H9 (cell line): ENCODE data around the gene HDLBP. TPM values are rescaled to one million over a fixed set of nuclear protein-coding genes. Genes with fewer than 3 reads are reported as not detected.

Source experiments
- DNase-seq: peaks from one replicate; pipeline ENCODE4 v3.0.0-alpha.2; 2017
- H2AFZ ChIP-seq: one replicate; pipeline ENCODE4 v1.6.1; 2013; ENCODE audit warnings: mild to moderate bottlenecking, low read length, control low read depth, moderate library complexity
- H2AK5ac ChIP-seq: 2 replicates; pipeline ENCODE4 v1.6.1; 2013; ENCODE audit warnings: low read length, control low read depth, mixed read lengths; ENCODE audit not compliant: insufficient read length
- H2BK120ac ChIP-seq: one replicate; pipeline ENCODE4 v1.6.1; 2013; ENCODE audit warnings: low read depth, mild to moderate bottlenecking, low read length, control low read depth, inconsistent platforms; ENCODE audit not compliant: poor library complexity, severe bottlenecking
- H2BK12ac ChIP-seq: 2 replicates; pipeline ENCODE4 v1.6.1; 2013; ENCODE audit warnings: low read length, control low read depth, mixed read lengths, low read depth; ENCODE audit not compliant: insufficient read length
- H2BK15ac ChIP-seq: 2 replicates; pipeline ENCODE4 v1.6.1; 2013; ENCODE audit warnings: low read depth, low read length, control low read depth
- H2BK20ac ChIP-seq: one replicate; pipeline ENCODE4 v1.6.1; 2013; ENCODE audit warnings: low read depth, mild to moderate bottlenecking, low read length, control low read depth, inconsistent platforms; ENCODE audit not compliant: poor library complexity, severe bottlenecking
- H2BK5ac ChIP-seq: 2 replicates; pipeline ENCODE4 v1.6.1; 2013; ENCODE audit warnings: low read length, control low read depth, mixed read lengths; ENCODE audit not compliant: insufficient read length
- H3K14ac ChIP-seq: 2 replicates; pipeline ENCODE4 v1.6.1; 2013; ENCODE audit warnings: low read length, control low read depth; ENCODE audit not compliant: insufficient read depth
- H3K18ac ChIP-seq: 2 replicates; pipeline ENCODE4 v1.6.1; 2013; ENCODE audit warnings: low read depth, mild to moderate bottlenecking, mixed read lengths, low read length, control low read depth; ENCODE audit not compliant: insufficient read length
- H3K23ac ChIP-seq: 2 replicates; pipeline ENCODE4 v1.6.1; 2013; ENCODE audit warnings: low read length, control low read depth, mixed read lengths, low read depth; ENCODE audit not compliant: insufficient read length
- H3K23me2 ChIP-seq: 2 replicates; pipeline ENCODE4 v1.6.1; 2013; ENCODE audit warnings: low read depth, mild to moderate bottlenecking, mixed read lengths, low read length, control low read depth; ENCODE audit not compliant: insufficient read length, poor library complexity, severe bottlenecking
- H3K27ac ChIP-seq: 2 replicates; pipeline ENCODE4 v1.5.1; 2013; ENCODE audit warnings: low read length, control low read depth, mixed read lengths, low read depth; ENCODE audit not compliant: insufficient read length
- H3K27me3 ChIP-seq: 2 replicates; pipeline ENCODE4 v1.6.1; 2013; ENCODE audit warnings: low read length, control low read depth, inconsistent platforms; ENCODE audit not compliant: insufficient read depth
- H3K4ac ChIP-seq: 2 replicates; pipeline ENCODE4 v1.6.1; 2013; ENCODE audit warnings: low read depth, mild to moderate bottlenecking, control low read depth, inconsistent platforms, low read length, moderate library complexity
- H3K4me1 ChIP-seq: 2 replicates; pipeline ENCODE4 v1.6.1; 2013; ENCODE audit warnings: low read length, control low read depth, inconsistent platforms; ENCODE audit not compliant: insufficient read depth
- H3K4me2 ChIP-seq: 2 replicates; pipeline ENCODE4 v1.6.1; 2013; ENCODE audit warnings: low read length, control low read depth, mixed read lengths; ENCODE audit not compliant: insufficient read length, insufficient read depth
- H3K56ac ChIP-seq: 2 replicates; pipeline ENCODE4 v1.6.1; 2013; ENCODE audit warnings: low read depth, mild to moderate bottlenecking, mixed read lengths, low read length, control low read depth; ENCODE audit not compliant: insufficient read length
- H3K79me1 ChIP-seq: 2 replicates; pipeline ENCODE4 v1.6.1; 2013; ENCODE audit warnings: low read depth, mild to moderate bottlenecking, moderate library complexity, low read length, control low read depth, inconsistent platforms; ENCODE audit not compliant: insufficient read depth, poor library complexity, severe bottlenecking
- H3K79me2 ChIP-seq: 2 replicates; pipeline ENCODE4 v1.6.1; 2013; ENCODE audit warnings: low read length, control low read depth, inconsistent platforms; ENCODE audit not compliant: insufficient read depth
- H3K9ac ChIP-seq: 2 replicates; pipeline ENCODE4 v1.6.1; 2013; ENCODE audit warnings: low read length, control low read depth, mixed read lengths; ENCODE audit not compliant: insufficient read length; ENCODE audit errors: extremely low read depth
- H3K9me3 ChIP-seq: one replicate; pipeline ENCODE4 v1.6.1; 2013; ENCODE audit warnings: low read depth, low read length, inconsistent platforms; ENCODE audit not compliant: control insufficient read depth
- H3T11ph ChIP-seq: one replicate; pipeline ENCODE4 v1.6.1; 2013; ENCODE audit warnings: mild to moderate bottlenecking, low read length, control low read depth, inconsistent platforms
- H4K20me1 ChIP-seq: one replicate; pipeline ENCODE4 v1.6.1; 2013; ENCODE audit not compliant: control insufficient read depth, insufficient read length, insufficient read depth
- H4K5ac ChIP-seq: 2 replicates; pipeline ENCODE4 v1.6.1; 2013; ENCODE audit warnings: low read depth, mild to moderate bottlenecking, mixed read lengths, low read length, control low read depth; ENCODE audit not compliant: insufficient read length
- H4K8ac ChIP-seq: replicated peaks from 2 replicates; pipeline ENCODE4 v1.6.1; 2013; ENCODE audit warnings: low read length, control low read depth, mixed read lengths, low read depth; ENCODE audit not compliant: insufficient read length
- H4K91ac ChIP-seq: 2 replicates; pipeline ENCODE4 v1.6.1; 2013; ENCODE audit warnings: low read depth, mild to moderate bottlenecking, moderate library complexity, mixed read lengths, low read length, control low read depth; ENCODE audit not compliant: insufficient read length
- H3K27ac Mint-ChIP-seq, 3 experiments: 2 replicates in 2 of 3; 3 replicates in 1 of 3; pipeline ENCODE4 v1.8.0; 2020 to 2021; ENCODE audit warnings: mixed read lengths in 3 of 3, mild to moderate bottlenecking in 1 of 3, moderate library complexity in 1 of 3
- H3K27me3 Mint-ChIP-seq: 2 replicates; pipeline ENCODE4 v1.8.0; 2021; ENCODE audit warnings: low read depth, mild to moderate bottlenecking, moderate library complexity, mixed read lengths
- H3K36me3 Mint-ChIP-seq, 3 experiments: 2 replicates in 2 of 3; 3 replicates in 1 of 3; pipeline ENCODE4 v1.8.0; 2020 to 2021; ENCODE audit warnings: low read depth in 3 of 3, mixed read lengths in 3 of 3; ENCODE audit not compliant: insufficient read depth in 1 of 3
- H3K4me1 Mint-ChIP-seq, 2 experiments: 2 replicates each; pipeline ENCODE4 v1.8.0; 2020; ENCODE audit warnings: mixed read lengths in 2 of 2
- H3K4me3 Mint-ChIP-seq, 2 experiments: 2 replicates in 1 of 2; 3 replicates in 1 of 2; pipeline ENCODE4 v1.8.0; 2020 to 2021; ENCODE audit warnings: mild to moderate bottlenecking in 2 of 2, mixed read lengths in 2 of 2, moderate library complexity in 1 of 2
- H3K9me3 Mint-ChIP-seq, 2 experiments: 2 replicates in 1 of 2; 3 replicates in 1 of 2; pipeline ENCODE4 v1.8.0; 2020; ENCODE audit warnings: mild to moderate bottlenecking in 2 of 2, mixed read lengths in 2 of 2, moderate library complexity in 1 of 2
- CTCF ChIP-seq: fragments of 200-600 bp; sonication (generic); conservative IDR thresholded peaks from 3 replicates; pipeline ENCODE4 v1.8.0; 2021; ENCODE audit warnings: antibody characterized with exemption, mild to moderate bottlenecking
- WGBS: extraction: QIAGEN DNeasy Blood & Tissue Kit; methylation state at CpG from one replicate; pipeline ENCODE4 v1.1.7; 2013; ENCODE audit warnings: missing lambda C conversion rate, low lambda C conversion rate, mixed read lengths; ENCODE audit not compliant: insufficient read length; ENCODE audit errors: extremely low coverage; 5-methylcytosine and 5-hydroxymethylcytosine counted together
- total RNA-seq: library from RNA; stranded (reverse); gene quantifications from 2 replicates; pipeline ENCODE4 v1.2.1, GENCODE V29; 2021

Gene HDLBP
- total RNA-seq, 1 experiment from 2014 or later, result 364 TPM

- H3K27ac ChIP-seq, result no peak overlapping the region
- no peak overlapping the region for H2BK120ac ChIP-seq
- H3K14ac ChIP-seq, result no peak overlapping the region; the same call in 1 of the 2 replicates
- Mint-ChIP-seq H3K36me3 (no peaks in the 10 kb centered on the region; a peak in 1 of 7 replicates), H3K9me3 (no peaks in the 10 kb centered on the region), H3K27me3 (no peaks in the 10 kb centered on the region; the same call in none of the 2 replicates), H3K4me1 (peaks cover 0 to 4% of the 10 kb centered on the region in 2 experiments; a peak in 1 of 4 replicates), H3K4me3 (no peak overlapping the region; a peak in 1 of 5 replicates), H3K27ac (no peak overlapping the region; a peak in 1 of 7 replicates)
- H2BK5ac ChIP-seq, result no peak overlapping the region
- no peaks in the 10 kb centered on the region for H3K79me2 ChIP-seq
- no peaks in the 10 kb centered on the region for H3K23me2 ChIP-seq
- H4K8ac ChIP-seq, result no peak overlapping the region
- no peak for DNase-seq
- H3K18ac ChIP-seq, result no peak overlapping the region
- no peaks in the 10 kb centered on the region for H3K27me3 ChIP-seq
- H4K5ac ChIP-seq, result no peak overlapping the region
- no peaks in the 10 kb centered on the region for H3K79me1 ChIP-seq
- no peak overlapping the region for H3K4ac ChIP-seq
- no peak for TF ChIP-seq CTCF
- H3K56ac ChIP-seq, result no peak overlapping the region
- no peak overlapping the region for H3K23ac ChIP-seq
- H3K4me1 ChIP-seq, result no peaks in the 10 kb centered on the region
- no peaks in the 10 kb centered on the region for H4K20me1 ChIP-seq
- H3K4me2 ChIP-seq, result no peak overlapping the region
- no peak overlapping the region for H4K91ac ChIP-seq
- no CpG with 5 or more reads among the region's 42 CpGs for WGBS
- no peaks in the 10 kb centered on the region for H3K9me3 ChIP-seq
- H2AFZ ChIP-seq, result no peak overlapping the region
- H2BK12ac ChIP-seq, result no peak overlapping the region
- H3T11ph ChIP-seq, result no peak overlapping the region
- H2BK15ac ChIP-seq, result no peak overlapping the region
- H3K9ac ChIP-seq, result no peak overlapping the region
- H2AK5ac ChIP-seq, result no peak overlapping the region
- no peak overlapping the region for H2BK20ac ChIP-seq
Measured at GRCh38 chr2:241199897-241200821, 115.3 kb downstream of the HDLBP start.
